CD4-positive, alpha-beta T cell treated with Interleukin-12 subunit alpha and Interleukin-12 subunit beta, for 1 hour (primary cell): ENCODE measurements around the gene LRRC10.

Experiments used
- DNase-seq: peaks from one replicate; pipeline ENCODE4 v3.0.0-alpha.2; 2020

The LRRC10 gene

GRCh38 chr12:69563166-69563762, 47.4 kb downstream of the LRRC10 start:
- DNase-seq: no peak
